ENCODE results near the gene HOMER3.

- TF ChIP-seq CTCF (IDR thresholded peaks at IDR 0.05; ENCODE audit: poor library complexity) (no peak), EZH2phosphoT487 (IDR thresholded peaks at IDR 0.05; ENCODE audit: low read depth, severe bottlenecking, unreplicated experiment) (no peak), EZH2 (IDR thresholded peaks at IDR 0.05; ENCODE audit: borderline replicate concordance) (no peak)
Measured at GRCh38 chr19:18943465-18943864, 2.4 kb upstream of the HOMER3 start.

Measured in hepatocyte (in vitro differentiated cells).